ENCODE data around the gene LAMB2.

Gene LAMB2

GRCh38 chr3:49076116-49076515, 56.7 kb downstream of the LAMB2 start:
- no peak overlapping the region for H3K4me3 ChIP-seq (ENCODE audit: low read length)
- TF ChIP-seq CTCF (conservative IDR thresholded peaks at IDR 0.05; ENCODE audit: low read depth, low read length): no peak
- no peak for DNase-seq (ENCODE audit: low read depth)

Measured in retinal pigment epithelial cell (primary cell).